UCSD-AML1 (cell line): ENCODE measurements around the gene GTF2F1.
"Not testable (repeated sequence)": the region's sequence is repeated elsewhere in the genome, so short reads cannot be mapped to it uniquely, and the experiment has no call there.

Source experiments
- DNase-seq: peaks from one replicate; lab custom pipeline; 2025; ENCODE audit not compliant: unreplicated experiment; lab: John Stamatoyannopoulos, UW

The GTF2F1 gene

GRCh38 chr19:6387372-6387771, 5.6 kb downstream of the GTF2F1 start:
- no peak for DNase-seq

GRCh38 chr19:6384381-6384780, 8.6 kb downstream of the GTF2F1 start:
- DNase-seq: no peak

- no peak for DNase-seq
Measured at GRCh38 chr19:6383188-6383587, 9.8 kb downstream of the GTF2F1 start.

GRCh38 chr19:6381030-6381750, 11.8 kb downstream of the GTF2F1 start:
- DNase-seq: no peak

- no peak for DNase-seq
Measured at GRCh38 chr19:6379744-6380143, 13.2 kb downstream of the GTF2F1 start.

- DNase-seq: no peak
Measured at GRCh38 chr19:6378486-6378885, 14.5 kb downstream of the GTF2F1 start.

GRCh38 chr19:6378041-6378440, 14.9 kb downstream of the GTF2F1 start:
- no peak for DNase-seq

GRCh38 chr19:6376512-6377190, 16.3 kb downstream of the GTF2F1 start:
- no peak for DNase-seq

- DNase-seq: no peak
Measured at GRCh38 chr19:6375411-6376010, 17.5 kb downstream of the GTF2F1 start, which contains the start of gene PSPN. Gene PSPN (minus strand): TSS chr19:6375933. CDS start chr19:6375849, 84 bp downstream.

GRCh38 chr19:6374711-6375410, 18.1 kb downstream of the GTF2F1 start:
- no peak for DNase-seq

- no peak for DNase-seq
Measured at GRCh38 chr19:6374161-6374709, 18.7 kb downstream of the GTF2F1 start.

- DNase-seq: no peak
Measured at GRCh38 chr19:6373813-6374108, 19.2 kb downstream of the GTF2F1 start.

GRCh38 chr19:6373096-6373812, 19.7 kb downstream of the GTF2F1 start:
- DNase-seq: peak; percentile 99

GRCh38 chr19:6372594-6373095, 20.3 kb downstream of the GTF2F1 start, which contains the start of gene ALKBH7:
Gene ALKBH7 (plus strand): TSS chr19:6372794. CDS start chr19:6372821, 27 bp downstream.
- peak; percentile 95 for DNase-seq

GRCh38 chr19:6364353-6364752, 28.6 kb downstream of the GTF2F1 start:
- DNase-seq: no peak

GRCh38 chr19:6362351-6362801, 30.6 kb downstream of the GTF2F1 start:
- DNase-seq: no peak

- DNase-seq: no peak
Measured at GRCh38 chr19:6362027-6362350, 31.0 kb downstream of the GTF2F1 start.

GRCh38 chr19:6360857-6361216, 32.1 kb downstream of the GTF2F1 start:
- DNase-seq: not testable (repeated sequence)

- DNase-seq: not testable (repeated sequence)
Measured at GRCh38 chr19:6360445-6360844, 32.5 kb downstream of the GTF2F1 start.

- no peak for DNase-seq
Measured at GRCh38 chr19:6359568-6360341, 33.2 kb downstream of the GTF2F1 start.
